ENCODE measurements around the gene KIAA0930.

DNA sequence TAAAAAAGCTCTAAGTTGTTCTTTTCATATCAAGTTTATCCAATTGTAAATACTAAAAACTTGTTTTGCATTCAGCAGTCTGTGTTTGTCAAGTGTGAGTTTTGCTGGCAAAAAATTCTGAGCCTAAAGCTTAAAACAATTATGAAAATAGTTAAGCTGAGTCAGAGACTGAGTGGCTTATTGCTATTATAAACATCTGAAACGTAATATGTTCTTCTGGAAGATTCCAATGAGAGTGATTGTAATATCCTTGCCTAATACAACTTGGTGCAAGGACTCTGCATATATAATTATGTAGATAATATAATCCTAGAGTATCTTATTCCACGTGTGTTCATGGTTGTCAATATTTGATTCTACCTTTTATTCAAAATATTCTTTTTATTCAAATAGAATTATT is 91.0 kb downstream of the KIAA0930 start:
- TF ChIP-seq, protein P1, sequence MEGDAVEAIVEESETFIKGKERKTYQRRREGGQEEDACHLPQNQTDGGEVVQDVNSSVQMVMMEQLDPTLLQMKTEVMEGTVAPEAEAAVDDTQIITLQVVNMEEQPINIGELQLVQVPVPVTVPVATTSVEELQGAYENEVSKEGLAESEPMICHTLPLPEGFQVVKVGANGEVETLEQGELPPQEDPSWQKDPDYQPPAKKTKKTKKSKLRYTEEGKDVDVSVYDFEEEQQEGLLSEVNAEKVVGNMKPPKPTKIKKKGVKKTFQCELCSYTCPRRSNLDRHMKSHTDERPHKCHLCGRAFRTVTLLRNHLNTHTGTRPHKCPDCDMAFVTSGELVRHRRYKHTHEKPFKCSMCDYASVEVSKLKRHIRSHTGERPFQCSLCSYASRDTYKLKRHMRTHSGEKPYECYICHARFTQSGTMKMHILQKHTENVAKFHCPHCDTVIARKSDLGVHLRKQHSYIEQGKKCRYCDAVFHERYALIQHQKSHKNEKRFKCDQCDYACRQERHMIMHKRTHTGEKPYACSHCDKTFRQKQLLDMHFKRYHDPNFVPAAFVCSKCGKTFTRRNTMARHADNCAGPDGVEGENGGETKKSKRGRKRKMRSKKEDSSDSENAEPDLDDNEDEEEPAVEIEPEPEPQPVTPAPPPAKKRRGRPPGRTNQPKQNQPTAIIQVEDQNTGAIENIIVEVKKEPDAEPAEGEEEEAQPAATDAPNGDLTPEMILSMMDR (IDR thresholded peaks at IDR 0.05): no peak
- no peak for TF ChIP-seq POLR2A (IDR thresholded peaks at IDR 0.05)

All from uterus (tissue), 2 donors.